ENCODE measurements around the gene MANSC4. TPM values are rescaled to one million over a fixed set of nuclear protein-coding genes. Genes with fewer than 3 reads are reported as not detected.

Gene MANSC4
- total and polyA plus RNA-seq, 2 donors (not counting 1 experiment from before 2014, with no cell fraction given), result 0.25 TPM; not detected in 1

- Mint-ChIP-seq H3K4me1 (peaks cover 35% of the 10 kb centered on the region), H3K4me3 (peak overlapping the region; percentile 30), H3K27me3 (peaks cover 9% of the 10 kb centered on the region), H3K9me3 (ENCODE audit: insufficient read depth) (no peaks in the 10 kb centered on the region), H3K27ac (peak overlapping the region; percentile 1)
- WGBS (ENCODE audit: insufficient coverage), result 60% methylated on average over 1 of the region's 5 CpGs
- Histone ChIP-seq H3K36me3 (replicated peaks in 1 of 2; ENCODE audit: control extremely low read depth in 1 of 2, control insufficient read depth in 1 of 2, extremely low read depth in 1 of 2, insufficient read depth in 2 of 2, low read length in 1 of 2) (no peaks in the 10 kb centered on the region), H3K27ac (ENCODE audit: low read length in 2 of 2) (peak overlapping the region in 1 of 2 donors; percentile 27), H3K27me3 (replicated peaks in 1 of 4; ENCODE audit: control extremely low read depth in 1 of 4, control insufficient read depth in 3 of 4, insufficient read depth in 4 of 4, low read length in 3 of 4) (no peaks in the 10 kb centered on the region), H2AFZ (ENCODE audit: insufficient read depth, low read depth, low read length, poor library complexity, severe bottlenecking) (no peak overlapping the region), H3K4me3 (ENCODE audit: control extremely low read depth in 1 of 5, extremely low read depth in 1 of 5, insufficient read depth in 1 of 5, low read depth in 2 of 5, low read length in 4 of 5) (peak overlapping the region in 3 of 5 experiments; percentile 11 to 39 (median 31)), H3K9ac (ENCODE audit: low read length) (peak overlapping the region; percentile 35), H4K20me1 (ENCODE audit: control insufficient read depth, insufficient read depth, low read length, poor library complexity, severe bottlenecking) (no peaks in the 10 kb centered on the region), H3K4me1 (ENCODE audit: control insufficient read depth in 2 of 2, insufficient read depth in 2 of 2, low read length in 2 of 2) (peaks cover 3 to 20% of the 10 kb centered on the region in 2 donors), H3K4me2 (replicated peaks; ENCODE audit: low read depth, low read length, poor library complexity, severe bottlenecking) (peak overlapping the region; percentile 45), H3K79me2 (ENCODE audit: control insufficient read depth, insufficient read depth, low read length) (no peaks in the 10 kb centered on the region), H3K9me3 (ENCODE audit: control extremely low read depth in 1 of 3, control insufficient read depth in 2 of 3, insufficient read depth in 1 of 3, low read length in 2 of 3) (no peaks in the 10 kb centered on the region)
- no peak for DNase-seq
- no peak for ATAC-seq (ENCODE audit: low read depth)
- no peak for TF ChIP-seq EZH2 (IDR thresholded peaks at IDR 0.05; ENCODE audit: borderline replicate concordance, insufficient read depth, low read depth, low read length, poor library complexity, severe bottlenecking)
- TF ChIP-seq CTCF (IDR thresholded peaks at IDR 0.05), result no peak
- ChIA-PET POLR2A (interaction anchor here (0.8 kb wide), 1 partner anchor 14 kb away, joined by 4 read pairs; no protein-coding TSS in a partner anchor), CTCF (interaction anchor here (2.3 kb wide), 1 partner anchor 24 kb away, joined by 10 read pairs; no protein-coding TSS in a partner anchor)
- intact Hi-C loops (cut with micrococcal nuclease), result no loop called here
Measured at GRCh38 chr12:27823038-27823437, 43.0 kb upstream of the MANSC4 start.

DNA sequence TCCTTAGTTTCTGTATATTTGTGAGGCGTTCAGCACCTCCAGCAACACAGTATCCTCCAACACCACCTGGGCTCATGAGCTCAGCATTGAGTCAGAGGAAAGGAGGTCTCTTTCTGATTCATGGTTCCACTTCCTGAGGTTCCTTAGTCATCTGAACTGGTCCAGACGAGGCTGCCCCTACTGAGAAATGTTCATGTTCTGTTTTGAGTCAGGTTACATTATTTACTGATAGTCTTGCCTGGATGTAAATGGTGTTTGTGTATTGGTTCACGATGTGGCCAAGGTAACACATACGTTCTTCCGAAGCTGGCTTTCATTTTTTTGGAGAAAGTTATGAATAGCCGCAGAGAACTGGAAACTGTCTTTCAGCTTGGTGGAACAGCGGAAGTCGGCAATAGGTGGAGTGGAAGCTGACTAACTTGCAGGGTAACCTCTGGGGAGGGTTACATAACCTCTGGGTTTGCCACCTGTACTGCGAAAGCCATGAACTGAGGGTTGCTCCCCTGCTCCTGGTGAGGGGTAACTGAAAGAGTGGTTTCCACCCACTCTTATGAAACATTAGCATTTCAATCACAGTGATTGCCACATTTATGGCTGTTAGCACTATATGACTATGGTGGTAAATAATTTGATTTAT, 42.2 kb upstream of the MANSC4 start:
- DNase-seq (peak; percentile 49), ATAC-seq (ENCODE audit: low read depth) (peak; percentile 64)
- Histone ChIP-seq H2AFZ (ENCODE audit: insufficient read depth, low read depth, low read length, poor library complexity, severe bottlenecking) (peak overlapping the region; percentile 16), H3K27me3 (replicated peaks in 1 of 4; ENCODE audit: control extremely low read depth in 1 of 4, control insufficient read depth in 3 of 4, insufficient read depth in 4 of 4, low read length in 3 of 4) (no peaks in the 10 kb centered on the region), H3K36me3 (replicated peaks in 1 of 2; ENCODE audit: control extremely low read depth in 1 of 2, control insufficient read depth in 1 of 2, extremely low read depth in 1 of 2, insufficient read depth in 2 of 2, low read length in 1 of 2) (no peaks in the 10 kb centered on the region), H4K20me1 (ENCODE audit: control insufficient read depth, insufficient read depth, low read length, poor library complexity, severe bottlenecking) (no peaks in the 10 kb centered on the region), H3K9me3 (ENCODE audit: control extremely low read depth in 1 of 3, control insufficient read depth in 2 of 3, insufficient read depth in 1 of 3, low read length in 2 of 3) (no peaks in the 10 kb centered on the region), H3K9ac (ENCODE audit: low read length) (peak overlapping the region; percentile 19), H3K4me1 (ENCODE audit: control insufficient read depth in 2 of 2, insufficient read depth in 2 of 2, low read length in 2 of 2) (peaks cover 3 to 20% of the 10 kb centered on the region in 2 donors), H3K4me2 (replicated peaks; ENCODE audit: low read depth, low read length, poor library complexity, severe bottlenecking) (peak overlapping the region; percentile 45), H3K79me2 (ENCODE audit: control insufficient read depth, insufficient read depth, low read length) (no peaks in the 10 kb centered on the region), H3K27ac (ENCODE audit: low read length in 2 of 2) (peak overlapping the region in 1 of 2 donors; percentile 2), H3K4me3 (ENCODE audit: control extremely low read depth in 1 of 5, extremely low read depth in 1 of 5, insufficient read depth in 1 of 5, low read depth in 2 of 5, low read length in 4 of 5) (peak overlapping the region in 2 of 5 experiments; percentile 11 to 23)
- 64% methylated on average over 7 of the region's 9 CpGs for WGBS (ENCODE audit: insufficient coverage)
- CTCF ChIA-PET, result interaction anchor here (1.0 to 3.4 kb wide), 9 partner anchors 8 to 119 kb away, joined by 3 to 26 read pairs (median 8); partner anchors contain the start of genes KLHL42 and MANSC4
- peaks cover 9% of the 10 kb centered on the region for H3K27me3 Mint-ChIP-seq
- no peak for TF ChIP-seq EZH2 (IDR thresholded peaks at IDR 0.05; ENCODE audit: borderline replicate concordance, insufficient read depth, low read depth, low read length, poor library complexity, severe bottlenecking)
- intact Hi-C loops (cut with micrococcal nuclease), result no loop called here
- peak overlapping the region; percentile 54 for H3K27ac Mint-ChIP-seq
- no peaks in the 10 kb centered on the region for H3K9me3 Mint-ChIP-seq (ENCODE audit: insufficient read depth)
- peak overlapping the region; percentile 63 for H3K4me3 Mint-ChIP-seq
- peaks cover 35% of the 10 kb centered on the region for H3K4me1 Mint-ChIP-seq
- POLR2A ChIA-PET, result no interaction called here
